CD8-positive, alpha-beta memory T cell (primary cell): ENCODE data around the gene PFDN1. TPM values are rescaled to one million over a fixed set of nuclear protein-coding genes. Genes with fewer than 3 reads are reported as not detected.

Experiments
- CTCF ChIA-PET: fragments of 350-600 bp; sonication (Branson Sonifier 250); formaldehyde crosslinking; loops from one replicate; lab custom pipeline; 2021; ENCODE audit warnings: antibody characterized with exemption; lab: Charles Lee
- POLR2A ChIA-PET: fragments of 350-600 bp; sonication (Branson Sonifier 250); formaldehyde crosslinking; loops from one replicate; lab custom pipeline; 2021; ENCODE audit warnings: antibody characterized with exemption; lab: Charles Lee
- DNase-seq, 5 donors: peaks; one replicate each; pipeline versions ENCODE4 v3.0.0 to v3.0.0-alpha.2; 2020 to 2022; ENCODE audit warnings: mixed read lengths in 1 of 5
- H3K27ac ChIP-seq: one replicate; pipeline ENCODE4 v1.7.0; 2013; ENCODE audit warnings: low read depth, mild to moderate bottlenecking, low read length, moderate library complexity
- H3K27me3 ChIP-seq: 2 replicates; pipeline ENCODE4 v1.7.0; 2013; ENCODE audit warnings: low read length, mild to moderate bottlenecking; ENCODE audit not compliant: insufficient read depth, poor library complexity, severe bottlenecking
- H3K36me3 ChIP-seq: 2 replicates; pipeline ENCODE4 v1.7.0; 2013; ENCODE audit warnings: mild to moderate bottlenecking, low read length, moderate library complexity; ENCODE audit not compliant: insufficient read depth
- H3K4me1 ChIP-seq: 2 replicates; pipeline ENCODE4 v1.7.0; 2013; ENCODE audit warnings: mild to moderate bottlenecking, low read length, moderate library complexity; ENCODE audit not compliant: insufficient read depth
- H3K4me3 ChIP-seq: 2 replicates; pipeline ENCODE4 v1.7.0; 2013; ENCODE audit warnings: mild to moderate bottlenecking, low read length
- H3K9me3 ChIP-seq: 2 replicates; pipeline ENCODE4 v1.7.0; 2013; ENCODE audit warnings: mild to moderate bottlenecking, low read length
- H3K27ac Mint-ChIP-seq, 8 donors: one replicate each; pipeline ENCODE4 v1.8.0; 2020 to 2021; ENCODE audit warnings: mixed read lengths in 8 of 8, mild to moderate bottlenecking in 6 of 8, inconsistent platforms in 3 of 8, moderate library complexity in 3 of 8
- H3K27me3 Mint-ChIP-seq, 2 donors: one replicate each; pipeline ENCODE4 v1.8.0; 2020 to 2021; ENCODE audit warnings: mixed read lengths in 2 of 2, mild to moderate bottlenecking in 1 of 2, moderate library complexity in 1 of 2
- H3K36me3 Mint-ChIP-seq, 3 donors: one replicate each; pipeline ENCODE4 v1.8.0; 2020 to 2021; ENCODE audit warnings: mixed read lengths in 3 of 3, inconsistent platforms in 1 of 3, mild to moderate bottlenecking in 1 of 3
- H3K4me1 Mint-ChIP-seq, 3 donors: one replicate each; pipeline ENCODE4 v1.8.0; 2020 to 2021; ENCODE audit warnings: mixed read lengths in 3 of 3, inconsistent platforms in 1 of 3, mild to moderate bottlenecking in 1 of 3
- H3K4me3 Mint-ChIP-seq, 7 donors: one replicate each; pipeline ENCODE4 v1.8.0; 2020 to 2021; ENCODE audit warnings: mixed read lengths in 7 of 7, mild to moderate bottlenecking in 6 of 7, moderate library complexity in 4 of 7, inconsistent platforms in 2 of 7
- H3K9me3 Mint-ChIP-seq, 5 donors: one replicate each; pipeline ENCODE4 v1.8.0; 2020 to 2022; ENCODE audit warnings: mixed read lengths in 5 of 5, mild to moderate bottlenecking in 3 of 5, moderate library complexity in 2 of 5, inconsistent platforms in 1 of 5
- polyA plus RNA-seq: library from polyadenylated mRNA; unstranded; fragments of 300-500 nt; fragmentation: Illumina TruSeq; gene quantifications from one replicate; pipeline ENCODE4 v1.2.3, GENCODE V29; 2021
- total RNA-seq, 2 experiments: library from RNA; stranded (reverse); gene quantifications; one replicate each; pipeline ENCODE4 v1.2.3, GENCODE V29; 2021

The PFDN1 gene
- total and polyA plus RNA-seq, 3 experiments from 2014 or later: 71.2 to 115 (median 73.2) TPM

GRCh38 chr5:140282266-140282665 lies 20.6 kb downstream of the PFDN1 start:
- no peaks in the 10 kb centered on the region for H3K27me3 Mint-ChIP-seq
- ChIA-PET CTCF (no interaction called here), POLR2A (no interaction called here)
- H3K36me3 Mint-ChIP-seq: peaks cover 4 to 25% (median 6%) of the 10 kb centered on the region in 3 donors
- no peak overlapping the region for H3K4me3 Mint-ChIP-seq
- no peaks in the 10 kb centered on the region for H3K9me3 Mint-ChIP-seq
- DNase-seq: no peak
- H3K27ac Mint-ChIP-seq: no peak overlapping the region
- Histone ChIP-seq H3K36me3 (no peaks in the 10 kb centered on the region), H3K27me3 (no peaks in the 10 kb centered on the region), H3K4me1 (no peaks in the 10 kb centered on the region), H3K9me3 (no peaks in the 10 kb centered on the region), H3K27ac (no peak overlapping the region), H3K4me3 (no peak overlapping the region)
- H3K4me1 Mint-ChIP-seq: peaks cover 4 to 23% (median 17%) of the 10 kb centered on the region in 3 donors

GRCh38 chr5:140275837-140276236 lies 27.1 kb downstream of the PFDN1 start:
- Mint-ChIP-seq H3K9me3 (no peaks in the 10 kb centered on the region), H3K4me1 (peaks cover 0 to 18% (median 10%) of the 10 kb centered on the region in 3 donors), H3K36me3 (peaks cover 4 to 40% (median 18%) of the 10 kb centered on the region in 3 donors), H3K4me3 (no peak overlapping the region), H3K27me3 (no peaks in the 10 kb centered on the region), H3K27ac (no peak overlapping the region)
- DNase-seq: no peak
- ChIA-PET CTCF (no interaction called here), POLR2A (no interaction called here)
- no peak overlapping the region for H3K4me3 ChIP-seq
- H3K27ac ChIP-seq: no peak overlapping the region
- no peaks in the 10 kb centered on the region for H3K36me3 ChIP-seq
- H3K9me3 ChIP-seq: no peaks in the 10 kb centered on the region
- H3K4me1 ChIP-seq: no peaks in the 10 kb centered on the region
- no peaks in the 10 kb centered on the region for H3K27me3 ChIP-seq

- no peaks in the 10 kb centered on the region for H3K9me3 Mint-ChIP-seq
- ChIA-PET CTCF (no interaction called here), POLR2A (no interaction called here)
- Histone ChIP-seq H3K4me3 (no peak overlapping the region), H3K36me3 (no peaks in the 10 kb centered on the region), H3K9me3 (no peaks in the 10 kb centered on the region), H3K4me1 (no peaks in the 10 kb centered on the region), H3K27me3 (no peaks in the 10 kb centered on the region), H3K27ac (no peak overlapping the region)
- DNase-seq: no peak
- H3K4me3 Mint-ChIP-seq: no peak overlapping the region
- peaks cover 1 to 33% (median 18%) of the 10 kb centered on the region in 3 donors for H3K36me3 Mint-ChIP-seq
- H3K27ac Mint-ChIP-seq: peak overlapping the region in 1 of 8 donors; percentile 17
- H3K4me1 Mint-ChIP-seq: peaks cover 1 to 18% (median 10%) of the 10 kb centered on the region in 3 donors
- H3K27me3 Mint-ChIP-seq: no peaks in the 10 kb centered on the region
These were observed 29.5 kb downstream of the PFDN1 start for GRCh38 chr5:140273401-140273877.

GRCh38 chr5:140270008-140270407 lies 32.9 kb downstream of the PFDN1 start:
- ChIA-PET CTCF (no interaction called here), POLR2A (no interaction called here)
- Histone ChIP-seq H3K36me3 (no peaks in the 10 kb centered on the region), H3K4me3 (no peak overlapping the region), H3K27ac (no peak overlapping the region), H3K4me1 (peaks cover 25% of the 10 kb centered on the region), H3K27me3 (no peaks in the 10 kb centered on the region), H3K9me3 (no peaks in the 10 kb centered on the region)
- Mint-ChIP-seq H3K4me3 (no peak overlapping the region), H3K27ac (no peak overlapping the region), H3K27me3 (no peaks in the 10 kb centered on the region), H3K36me3 (peaks cover 0 to 19% (median 7%) of the 10 kb centered on the region in 3 donors), H3K4me1 (peaks cover 26 to 30% (median 28%) of the 10 kb centered on the region in 3 donors), H3K9me3 (no peaks in the 10 kb centered on the region)
- DNase-seq: no peak

GRCh38 chr5:140267559-140268018 lies 35.3 kb downstream of the PFDN1 start:
- H3K9me3 ChIP-seq: no peaks in the 10 kb centered on the region
- no peaks in the 10 kb centered on the region for H3K27me3 ChIP-seq
- Mint-ChIP-seq H3K4me1 (peaks cover 20 to 29% (median 26%) of the 10 kb centered on the region in 3 donors), H3K9me3 (no peaks in the 10 kb centered on the region), H3K27ac (peak overlapping the region in 4 of 8 donors; percentile 9 to 66 (median 48)), H3K4me3 (peak overlapping the region in 1 of 7 donors; percentile 20), H3K27me3 (no peaks in the 10 kb centered on the region), H3K36me3 (peaks cover 0 to 11% (median 5%) of the 10 kb centered on the region in 3 donors)
- H3K4me1 ChIP-seq: peaks cover 28% of the 10 kb centered on the region
- no peak for DNase-seq
- no peak overlapping the region for H3K4me3 ChIP-seq
- ChIA-PET CTCF (no interaction called here), POLR2A (no interaction called here)
- no peaks in the 10 kb centered on the region for H3K36me3 ChIP-seq
- no peak overlapping the region for H3K27ac ChIP-seq

GRCh38 chr5:140267201-140267540 lies 35.7 kb downstream of the PFDN1 start:
- H3K27ac Mint-ChIP-seq: peak overlapping the region in 4 of 8 donors; percentile 52 to 67 (median 64)
- peaks cover 28% of the 10 kb centered on the region for H3K4me1 ChIP-seq
- no peak overlapping the region for H3K27ac ChIP-seq
- H3K36me3 Mint-ChIP-seq: peaks cover 0 to 15% (median 7%) of the 10 kb centered on the region in 3 donors
- H3K27me3 Mint-ChIP-seq: no peaks in the 10 kb centered on the region
- no peaks in the 10 kb centered on the region for H3K9me3 Mint-ChIP-seq
- peaks cover 20 to 33% (median 30%) of the 10 kb centered on the region in 3 donors for H3K4me1 Mint-ChIP-seq
- no peaks in the 10 kb centered on the region for H3K27me3 ChIP-seq
- H3K4me3 ChIP-seq: no peak overlapping the region
- ChIA-PET POLR2A (no interaction called here), CTCF (no interaction called here)
- H3K36me3 ChIP-seq: no peaks in the 10 kb centered on the region
- no peak overlapping the region for H3K4me3 Mint-ChIP-seq
- no peaks in the 10 kb centered on the region for H3K9me3 ChIP-seq
- no peak for DNase-seq

GRCh38 chr5:140266471-140267200 lies 36.3 kb downstream of the PFDN1 start:
- Histone ChIP-seq H3K4me1 (peaks cover 28% of the 10 kb centered on the region), H3K36me3 (no peaks in the 10 kb centered on the region), H3K4me3 (no peak overlapping the region), H3K9me3 (no peaks in the 10 kb centered on the region), H3K27me3 (no peaks in the 10 kb centered on the region), H3K27ac (no peak overlapping the region)
- no peaks in the 10 kb centered on the region for H3K27me3 Mint-ChIP-seq
- ChIA-PET POLR2A (no interaction called here), CTCF (no interaction called here)
- H3K36me3 Mint-ChIP-seq: peaks cover 0 to 17% (median 7%) of the 10 kb centered on the region in 3 donors
- H3K9me3 Mint-ChIP-seq: no peaks in the 10 kb centered on the region
- H3K4me3 Mint-ChIP-seq: no peak overlapping the region
- DNase-seq: peak in 1 of 5 donors; percentile 15
- peak overlapping the region in 2 of 8 donors; percentile 35 to 67 for H3K27ac Mint-ChIP-seq
- peaks cover 23 to 35% (median 32%) of the 10 kb centered on the region in 3 donors for H3K4me1 Mint-ChIP-seq

GRCh38 chr5:140265845-140266244 lies 37.1 kb downstream of the PFDN1 start:
- peak overlapping the region in 2 of 8 donors; percentile 44 to 92 for H3K27ac Mint-ChIP-seq
- no peak overlapping the region for H3K4me3 ChIP-seq
- no peaks in the 10 kb centered on the region for H3K36me3 ChIP-seq
- POLR2A ChIA-PET: no interaction called here
- no peaks in the 10 kb centered on the region for H3K27me3 ChIP-seq
- H3K4me1 Mint-ChIP-seq: peaks cover 28 to 39% (median 37%) of the 10 kb centered on the region in 3 donors
- peaks cover 0 to 14% (median 5%) of the 10 kb centered on the region in 3 donors for H3K36me3 Mint-ChIP-seq
- CTCF ChIA-PET: no interaction called here
- H3K9me3 Mint-ChIP-seq: no peaks in the 10 kb centered on the region
- DNase-seq: no peak
- H3K9me3 ChIP-seq: no peaks in the 10 kb centered on the region
- no peak overlapping the region for H3K4me3 Mint-ChIP-seq
- peaks cover 28% of the 10 kb centered on the region for H3K4me1 ChIP-seq
- no peak overlapping the region for H3K27ac ChIP-seq
- H3K27me3 Mint-ChIP-seq: no peaks in the 10 kb centered on the region
